Effector memory CD8-positive, alpha-beta T cell (primary cell): ENCODE data around the gene PSMD13.
A peak's percentile ranks its signal among the peaks of the same experiment; 100 is the strongest.

ENCODE experiments used
- ATAC-seq: fragments of 150-1000 bp; cut with Tn5 transposase; replicated peaks from 2 replicates; pipeline ENCODE4 v1.10.0; 2021; ENCODE audit warnings: mild to moderate bottlenecking, moderate library complexity
- DNase-seq, 3 experiments: peaks; one replicate each; pipeline ENCODE4 v3.0.0; 2021
- H3K27ac Mint-ChIP-seq, 2 donors: one replicate each; pipeline ENCODE4 v1.8.0; 2022; ENCODE audit warnings: mild to moderate bottlenecking in 2 of 2, mixed read lengths in 2 of 2, moderate library complexity in 2 of 2
- H3K27me3 Mint-ChIP-seq, 2 donors: one replicate each; pipeline ENCODE4 v1.8.0; 2022; ENCODE audit warnings: mixed read lengths in 2 of 2
- H3K36me3 Mint-ChIP-seq: one replicate; pipeline ENCODE4 v1.8.0; 2022; ENCODE audit warnings: mild to moderate bottlenecking, moderate library complexity, mixed read lengths; ENCODE audit not compliant: insufficient read depth
- H3K4me1 Mint-ChIP-seq, 2 donors: one replicate each; pipeline ENCODE4 v1.8.0; 2022; ENCODE audit warnings: low read depth in 2 of 2, mixed read lengths in 2 of 2
- H3K4me3 Mint-ChIP-seq, 2 donors: one replicate each; pipeline ENCODE4 v1.8.0; 2022; ENCODE audit warnings: mild to moderate bottlenecking in 2 of 2, mixed read lengths in 2 of 2, moderate library complexity in 2 of 2
- H3K9me3 Mint-ChIP-seq, 2 donors: one replicate each; pipeline ENCODE4 v1.8.0; 2022; ENCODE audit warnings: mixed read lengths in 2 of 2

The PSMD13 gene

DNA sequence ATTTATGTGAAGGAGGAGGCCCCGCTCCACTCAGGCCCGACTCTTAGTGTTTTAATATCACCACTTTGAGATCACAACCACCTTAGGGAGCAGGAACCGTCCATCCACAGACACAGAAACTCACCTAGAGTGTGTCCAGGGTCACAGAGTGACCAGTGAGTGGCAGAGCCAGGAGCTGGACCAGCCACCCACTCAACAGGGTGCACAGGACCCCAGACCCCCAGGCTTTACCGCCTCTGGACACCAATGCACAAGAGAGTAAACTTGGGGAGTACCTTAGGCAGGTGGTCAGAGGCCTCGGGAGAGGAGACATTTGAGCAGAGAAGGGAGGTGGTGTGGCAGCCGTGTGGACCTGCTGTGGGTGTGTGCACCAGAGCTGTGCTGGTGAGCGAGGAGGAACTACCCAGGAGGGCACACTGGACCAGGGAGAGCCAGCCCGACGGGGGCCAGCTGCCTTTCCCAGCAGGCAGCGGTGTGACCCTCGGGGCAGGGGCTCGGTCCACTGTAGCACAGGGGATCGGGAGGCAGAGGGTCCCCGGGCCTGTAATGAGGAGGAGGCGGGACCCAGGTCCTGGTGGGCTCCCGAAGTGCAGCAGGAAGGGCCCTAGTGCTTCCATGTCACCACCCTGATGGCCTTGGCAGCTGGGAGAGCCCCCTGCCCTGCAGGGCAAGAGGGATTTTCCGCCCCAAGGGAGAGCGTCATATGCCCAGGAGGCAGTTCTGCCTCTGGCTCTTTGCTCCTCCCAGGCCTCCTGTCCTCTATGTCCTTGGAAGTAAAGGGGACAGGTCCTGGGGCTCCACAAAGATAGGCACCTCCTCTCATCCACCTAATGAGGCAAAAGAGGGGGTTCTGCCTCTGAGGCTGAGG lies 33.9 kb downstream of the PSMD13 start:
- ATAC-seq, result no peak
- H3K4me3 Mint-ChIP-seq, result no peak overlapping the region
- H3K27ac Mint-ChIP-seq, result peak overlapping the region in 1 of 2 donors; percentile 92
- no peaks in the 10 kb centered on the region for H3K27me3 Mint-ChIP-seq
- H3K9me3 Mint-ChIP-seq, result no peaks in the 10 kb centered on the region
- no peak for DNase-seq
- peaks cover 27 to 30% of the 10 kb centered on the region in 2 donors for H3K4me1 Mint-ChIP-seq
- peaks cover 32% of the 10 kb centered on the region for H3K36me3 Mint-ChIP-seq

GRCh38 chr11:271319-271715 lies 34.5 kb downstream of the PSMD13 start:
- Mint-ChIP-seq H3K27ac (no peak overlapping the region), H3K9me3 (no peaks in the 10 kb centered on the region), H3K36me3 (peaks cover 32% of the 10 kb centered on the region), H3K27me3 (no peaks in the 10 kb centered on the region), H3K4me1 (peaks cover 27 to 30% of the 10 kb centered on the region in 2 donors), H3K4me3 (no peak overlapping the region)
- ATAC-seq (no peak), DNase-seq (no peak)

DNA sequence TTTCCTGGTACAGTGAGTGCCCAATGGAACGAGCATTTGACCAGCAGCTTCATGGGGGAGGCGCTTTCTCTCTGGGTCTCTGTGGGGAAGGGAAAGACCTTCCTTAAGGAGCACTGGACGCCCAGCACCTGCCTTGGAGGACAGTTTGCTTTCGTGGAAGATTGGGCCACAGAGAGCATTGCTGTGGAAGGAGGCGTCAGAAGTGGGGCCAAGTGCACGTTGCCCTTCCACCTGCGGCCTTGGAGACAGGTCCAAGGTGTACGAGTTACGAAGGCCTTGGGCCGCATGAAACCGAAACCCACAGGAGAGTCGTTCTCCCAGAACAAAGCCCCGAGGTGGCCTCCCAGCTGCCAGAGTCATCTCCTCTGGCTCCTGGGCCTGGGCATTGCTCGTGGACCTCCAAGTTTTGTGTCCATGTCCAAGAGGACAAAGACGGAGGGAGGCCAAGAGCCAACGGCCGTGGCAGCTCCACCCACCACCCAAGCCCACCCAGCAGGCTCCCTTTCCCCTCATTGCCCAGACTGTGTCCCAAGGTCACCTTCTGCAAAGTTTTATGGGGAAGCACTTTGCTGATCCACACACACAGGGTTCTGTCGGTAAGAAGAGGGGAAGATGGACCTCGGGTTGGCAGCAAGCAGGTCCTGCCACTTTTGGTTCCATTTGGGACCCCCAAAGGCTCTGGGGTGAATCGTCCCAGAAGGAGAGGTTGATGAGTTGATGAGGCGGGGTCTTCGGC lies 35.6 kb downstream of the PSMD13 start:
- no peak for DNase-seq
- ATAC-seq, result no peak
- no peak overlapping the region for H3K4me3 Mint-ChIP-seq
- no peaks in the 10 kb centered on the region for H3K27me3 Mint-ChIP-seq
- peaks cover 24% of the 10 kb centered on the region for H3K36me3 Mint-ChIP-seq
- H3K27ac Mint-ChIP-seq, result peak overlapping the region; percentile 62 to 65
- peaks cover 25 to 29% of the 10 kb centered on the region in 2 donors for H3K4me1 Mint-ChIP-seq
- no peaks in the 10 kb centered on the region for H3K9me3 Mint-ChIP-seq

- peaks cover 21% of the 10 kb centered on the region for H3K36me3 Mint-ChIP-seq
- peak overlapping the region in 1 of 2 donors; percentile 65 for H3K27ac Mint-ChIP-seq
- no peaks in the 10 kb centered on the region for H3K9me3 Mint-ChIP-seq
- ATAC-seq (no peak), DNase-seq (no peak)
- no peaks in the 10 kb centered on the region for H3K27me3 Mint-ChIP-seq
- H3K4me3 Mint-ChIP-seq, result no peak overlapping the region
- peaks cover 27 to 29% of the 10 kb centered on the region in 2 donors for H3K4me1 Mint-ChIP-seq
These were observed 36.1 kb downstream of the PSMD13 start for GRCh38 chr11:272931-273198.

GRCh38 chr11:276219-276618 lies 39.4 kb downstream of the PSMD13 start:
- H3K36me3 Mint-ChIP-seq, result no peaks in the 10 kb centered on the region
- DNase-seq (no peak), ATAC-seq (no peak)
- H3K27me3 Mint-ChIP-seq, result peaks cover 0 to 6% of the 10 kb centered on the region in 2 donors
- peaks cover 17 to 21% of the 10 kb centered on the region in 2 donors for H3K4me1 Mint-ChIP-seq
- no peak overlapping the region for H3K27ac Mint-ChIP-seq
- no peaks in the 10 kb centered on the region for H3K9me3 Mint-ChIP-seq
- H3K4me3 Mint-ChIP-seq, result no peak overlapping the region

GRCh38 chr11:278001-278951 lies 41.5 kb downstream of the PSMD13 start, which contains the start of gene NLRP6:
TSS of gene NLRP6 (plus strand) at chr11:278407. CDS start at chr11:278570, 163 bp downstream.
- ATAC-seq (no peak), DNase-seq (no peak)
- Mint-ChIP-seq H3K9me3 (no peaks in the 10 kb centered on the region), H3K4me1 (peaks cover 31 to 35% of the 10 kb centered on the region in 2 donors), H3K27ac (peak within 1 kb of the TSS in 1 of 2 donors; percentile 38), H3K4me3 (peak within 1 kb of the TSS; percentile 83 to 87), H3K27me3 (peaks cover 7 to 26% of the 10 kb centered on the region in 2 donors), H3K36me3 (no peaks in the 10 kb centered on the region)

DNA sequence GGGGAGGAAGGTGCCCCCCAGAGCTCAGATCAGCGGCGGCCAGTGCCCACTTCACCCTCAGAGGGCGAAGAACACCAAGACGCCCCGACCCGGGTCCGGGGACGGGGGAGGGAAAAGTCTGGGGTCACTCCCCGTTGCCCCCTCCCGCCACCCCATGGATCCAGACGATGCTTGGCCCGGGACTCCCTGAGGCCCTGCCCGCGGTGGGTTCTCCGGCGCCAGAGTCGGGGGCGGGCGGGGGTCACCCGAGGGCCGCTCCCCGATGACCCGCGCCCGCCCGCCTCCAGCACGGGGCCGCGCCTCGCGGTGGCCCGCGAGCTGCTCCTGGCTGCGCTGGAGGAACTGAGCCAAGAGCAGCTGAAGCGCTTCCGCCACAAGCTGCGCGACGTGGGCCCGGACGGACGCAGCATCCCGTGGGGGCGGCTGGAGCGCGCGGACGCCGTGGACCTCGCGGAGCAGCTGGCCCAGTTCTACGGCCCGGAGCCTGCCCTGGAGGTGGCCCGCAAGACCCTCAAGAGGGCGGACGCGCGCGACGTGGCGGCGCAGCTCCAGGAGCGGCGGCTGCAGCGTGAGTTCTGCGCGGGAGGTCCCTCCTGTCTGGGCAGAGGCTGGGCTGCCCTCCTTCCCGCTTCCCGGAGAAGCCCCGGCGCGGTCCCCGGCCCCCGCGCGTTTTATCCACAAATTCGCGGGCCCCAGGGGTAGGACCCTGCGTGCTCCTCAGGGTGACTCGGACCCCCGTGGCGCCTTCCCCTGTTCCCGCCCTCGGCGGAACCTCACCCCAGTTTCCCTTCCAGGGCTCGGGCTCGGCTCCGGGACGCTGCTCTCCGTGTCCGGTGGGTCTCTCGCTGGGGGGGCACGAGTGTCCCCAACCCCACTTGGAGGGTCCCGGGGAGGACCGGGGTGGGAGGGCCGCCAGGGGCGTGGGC lies 42.5 kb downstream of the PSMD13 start:
- no peaks in the 10 kb centered on the region for H3K9me3 Mint-ChIP-seq
- H3K27ac Mint-ChIP-seq, result peak overlapping the region; percentile 38 to 44
- H3K4me3 Mint-ChIP-seq, result peak overlapping the region; percentile 83 to 87
- DNase-seq (no peak), ATAC-seq (peak; percentile 42)
- peaks cover 7 to 26% of the 10 kb centered on the region in 2 donors for H3K27me3 Mint-ChIP-seq
- H3K36me3 Mint-ChIP-seq, result no peaks in the 10 kb centered on the region
- peaks cover 35 to 37% of the 10 kb centered on the region in 2 donors for H3K4me1 Mint-ChIP-seq

DNA sequence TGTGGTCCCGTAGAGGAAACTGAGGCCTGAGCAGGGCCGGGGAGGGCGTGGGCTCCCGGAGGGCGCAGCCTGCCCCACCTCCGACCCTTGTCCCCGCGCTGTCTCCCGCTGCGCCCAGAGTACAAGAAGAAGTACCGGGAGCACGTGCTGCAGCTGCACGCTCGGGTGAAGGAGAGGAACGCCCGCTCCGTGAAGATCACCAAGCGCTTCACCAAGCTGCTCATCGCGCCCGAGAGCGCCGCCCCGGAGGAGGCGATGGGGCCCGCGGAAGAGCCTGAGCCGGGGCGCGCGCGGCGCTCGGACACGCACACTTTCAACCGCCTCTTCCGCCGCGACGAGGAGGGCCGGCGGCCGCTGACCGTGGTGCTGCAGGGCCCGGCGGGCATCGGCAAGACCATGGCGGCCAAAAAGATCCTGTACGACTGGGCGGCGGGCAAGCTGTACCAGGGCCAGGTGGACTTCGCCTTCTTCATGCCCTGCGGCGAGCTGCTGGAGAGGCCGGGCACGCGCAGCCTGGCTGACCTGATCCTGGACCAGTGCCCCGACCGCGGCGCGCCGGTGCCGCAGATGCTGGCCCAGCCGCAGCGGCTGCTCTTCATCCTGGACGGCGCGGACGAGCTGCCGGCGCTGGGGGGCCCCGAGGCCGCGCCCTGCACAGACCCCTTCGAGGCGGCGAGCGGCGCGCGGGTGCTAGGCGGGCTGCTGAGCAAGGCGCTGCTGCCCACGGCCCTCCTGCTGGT lies 43.4 kb downstream of the PSMD13 start:
- peak overlapping the region; percentile 81 to 87 for H3K4me3 Mint-ChIP-seq
- H3K27me3 Mint-ChIP-seq, result peaks cover 7 to 26% of the 10 kb centered on the region in 2 donors
- peaks cover 35 to 39% of the 10 kb centered on the region in 2 donors for H3K4me1 Mint-ChIP-seq
- no peaks in the 10 kb centered on the region for H3K36me3 Mint-ChIP-seq
- H3K27ac Mint-ChIP-seq, result peak overlapping the region in 1 of 2 donors; percentile 44
- ATAC-seq (peak; percentile 65), DNase-seq (no peak)
- H3K9me3 Mint-ChIP-seq, result no peaks in the 10 kb centered on the region

DNA sequence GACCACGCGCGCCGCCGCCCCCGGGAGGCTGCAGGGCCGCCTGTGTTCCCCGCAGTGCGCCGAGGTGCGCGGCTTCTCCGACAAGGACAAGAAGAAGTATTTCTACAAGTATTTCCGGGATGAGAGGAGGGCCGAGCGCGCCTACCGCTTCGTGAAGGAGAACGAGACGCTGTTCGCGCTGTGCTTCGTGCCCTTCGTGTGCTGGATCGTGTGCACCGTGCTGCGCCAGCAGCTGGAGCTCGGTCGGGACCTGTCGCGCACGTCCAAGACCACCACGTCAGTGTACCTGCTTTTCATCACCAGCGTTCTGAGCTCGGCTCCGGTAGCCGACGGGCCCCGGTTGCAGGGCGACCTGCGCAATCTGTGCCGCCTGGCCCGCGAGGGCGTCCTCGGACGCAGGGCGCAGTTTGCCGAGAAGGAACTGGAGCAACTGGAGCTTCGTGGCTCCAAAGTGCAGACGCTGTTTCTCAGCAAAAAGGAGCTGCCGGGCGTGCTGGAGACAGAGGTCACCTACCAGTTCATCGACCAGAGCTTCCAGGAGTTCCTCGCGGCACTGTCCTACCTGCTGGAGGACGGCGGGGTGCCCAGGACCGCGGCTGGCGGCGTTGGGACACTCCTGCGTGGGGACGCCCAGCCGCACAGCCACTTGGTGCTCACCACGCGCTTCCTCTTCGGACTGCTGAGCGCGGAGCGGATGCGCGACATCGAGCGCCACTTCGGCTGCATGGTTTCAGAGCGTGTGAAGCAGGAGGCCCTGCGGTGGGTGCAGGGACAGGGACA lies 44.1 kb downstream of the PSMD13 start:
- H3K27ac Mint-ChIP-seq, result peak overlapping the region in 1 of 2 donors; percentile 35
- DNase-seq, result no peak
- ATAC-seq, result peak; percentile 47
- peaks cover 7 to 26% of the 10 kb centered on the region in 2 donors for H3K27me3 Mint-ChIP-seq
- no peaks in the 10 kb centered on the region for H3K9me3 Mint-ChIP-seq
- peaks cover 35 to 44% of the 10 kb centered on the region in 2 donors for H3K4me1 Mint-ChIP-seq
- no peaks in the 10 kb centered on the region for H3K36me3 Mint-ChIP-seq
- H3K4me3 Mint-ChIP-seq, result peak overlapping the region; percentile 81 to 87

DNA sequence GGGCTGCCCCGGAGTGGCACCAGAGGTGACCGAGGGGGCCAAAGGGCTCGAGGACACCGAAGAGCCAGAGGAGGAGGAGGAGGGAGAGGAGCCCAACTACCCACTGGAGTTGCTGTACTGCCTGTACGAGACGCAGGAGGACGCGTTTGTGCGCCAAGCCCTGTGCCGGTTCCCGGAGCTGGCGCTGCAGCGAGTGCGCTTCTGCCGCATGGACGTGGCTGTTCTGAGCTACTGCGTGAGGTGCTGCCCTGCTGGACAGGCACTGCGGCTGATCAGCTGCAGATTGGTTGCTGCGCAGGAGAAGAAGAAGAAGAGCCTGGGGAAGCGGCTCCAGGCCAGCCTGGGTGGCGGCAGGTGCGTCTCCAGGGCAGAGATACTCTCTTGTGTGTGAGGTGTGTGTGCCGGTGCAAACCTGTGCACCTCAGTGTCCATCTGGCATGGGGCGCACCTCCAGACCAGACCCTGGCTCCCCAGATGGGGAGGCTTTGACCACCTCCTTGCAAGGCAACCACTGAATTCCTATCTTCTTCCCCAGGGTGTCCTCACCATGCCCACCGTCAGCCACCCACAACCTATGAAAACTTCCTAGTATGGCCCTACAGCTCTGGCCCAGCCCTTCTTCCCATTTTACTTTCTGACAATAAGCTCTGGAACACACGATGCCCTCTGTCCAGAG lies 44.8 kb downstream of the PSMD13 start:
- Mint-ChIP-seq H3K9me3 (no peaks in the 10 kb centered on the region), H3K4me1 (peaks cover 35 to 44% of the 10 kb centered on the region in 2 donors), H3K27ac (peak overlapping the region in 1 of 2 donors; percentile 39), H3K27me3 (peaks cover 7 to 26% of the 10 kb centered on the region in 2 donors), H3K36me3 (peaks cover 4% of the 10 kb centered on the region), H3K4me3 (peak overlapping the region; percentile 81 to 87)
- ATAC-seq (no peak), DNase-seq (no peak)

- Mint-ChIP-seq H3K27ac (peak overlapping the region in 1 of 2 donors; percentile 39), H3K27me3 (peaks cover 7 to 26% of the 10 kb centered on the region in 2 donors), H3K36me3 (peaks cover 10% of the 10 kb centered on the region), H3K4me3 (peak overlapping the region; percentile 81 to 87), H3K4me1 (peaks cover 39 to 49% of the 10 kb centered on the region in 2 donors), H3K9me3 (no peaks in the 10 kb centered on the region)
- DNase-seq (no peak), ATAC-seq (no peak)
These were observed 45.4 kb downstream of the PSMD13 start for GRCh38 chr11:282171-282570.
